ENCODE measurements around the gene EIF4A2. TPM values are rescaled to one million over a fixed set of nuclear protein-coding genes. Genes with fewer than 3 reads are reported as not detected.

EIF4A2 gene
- total RNA-seq, 2 donors from 2014 or later: 302 to 323 TPM

DNA sequence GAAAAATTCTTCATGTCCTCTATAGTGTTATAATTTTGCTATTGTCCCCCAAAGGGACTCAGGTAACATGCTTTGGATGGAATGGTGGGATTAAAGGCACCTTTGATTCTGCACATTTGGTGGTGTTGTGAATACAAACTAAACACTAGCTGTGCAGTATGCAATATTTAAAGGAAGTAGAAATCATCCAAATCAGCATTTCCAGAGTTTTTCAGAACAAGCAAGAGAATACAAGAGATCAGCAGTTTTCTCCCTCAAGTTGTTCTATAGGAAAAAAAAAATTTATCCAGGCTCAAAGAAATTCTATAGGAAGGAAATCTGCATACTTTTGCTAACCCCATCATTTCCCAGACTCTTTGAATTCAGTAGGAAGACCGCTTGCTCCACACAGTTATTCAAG is 48.9 kb downstream of the EIF4A2 start:
- peaks cover 6 to 12% of the 10 kb centered on the region in 2 donors for H3K27me3 ChIP-seq
- peaks cover 0 to 5% of the 10 kb centered on the region in 2 donors for H3K4me1 ChIP-seq
- no peak overlapping the region for H3K4me3 ChIP-seq
- TF ChIP-seq, protein P1, sequence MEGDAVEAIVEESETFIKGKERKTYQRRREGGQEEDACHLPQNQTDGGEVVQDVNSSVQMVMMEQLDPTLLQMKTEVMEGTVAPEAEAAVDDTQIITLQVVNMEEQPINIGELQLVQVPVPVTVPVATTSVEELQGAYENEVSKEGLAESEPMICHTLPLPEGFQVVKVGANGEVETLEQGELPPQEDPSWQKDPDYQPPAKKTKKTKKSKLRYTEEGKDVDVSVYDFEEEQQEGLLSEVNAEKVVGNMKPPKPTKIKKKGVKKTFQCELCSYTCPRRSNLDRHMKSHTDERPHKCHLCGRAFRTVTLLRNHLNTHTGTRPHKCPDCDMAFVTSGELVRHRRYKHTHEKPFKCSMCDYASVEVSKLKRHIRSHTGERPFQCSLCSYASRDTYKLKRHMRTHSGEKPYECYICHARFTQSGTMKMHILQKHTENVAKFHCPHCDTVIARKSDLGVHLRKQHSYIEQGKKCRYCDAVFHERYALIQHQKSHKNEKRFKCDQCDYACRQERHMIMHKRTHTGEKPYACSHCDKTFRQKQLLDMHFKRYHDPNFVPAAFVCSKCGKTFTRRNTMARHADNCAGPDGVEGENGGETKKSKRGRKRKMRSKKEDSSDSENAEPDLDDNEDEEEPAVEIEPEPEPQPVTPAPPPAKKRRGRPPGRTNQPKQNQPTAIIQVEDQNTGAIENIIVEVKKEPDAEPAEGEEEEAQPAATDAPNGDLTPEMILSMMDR (IDR thresholded peaks at IDR 0.05): no peak
- no peak overlapping the region for H3K27ac ChIP-seq
- DNase-seq (ENCODE audit: low spot score): no peak
- no peaks in the 10 kb centered on the region for H3K9me3 ChIP-seq
- H3K36me3 ChIP-seq: no peaks in the 10 kb centered on the region

MicroRNA genes within 50 kb of the gene (microRNA counts, 767-probe panel; counts per million panel counts)
- 0 to 1,658 counts per million in 2 donors for microRNA hsa-miR-1248

Small RNA genes within 50 kb of the gene (microRNA-seq; reads per million reads assigned to microRNA genes)
- gene MIR1248 (ENCODE audit: borderline number of aligned reads in 2 of 2, borderline replicate concordance in 1 of 2): 1.4 to 7.8 reads per million in 2 donors

Other genes with a start within 250 kb of the EIF4A2 start
- gene CRYGS, start 239.2 kb upstream of the EIF4A2 start, total RNA-seq: under 1 TPM in 1 of 2 donors, not detected in 1; 0.67 TPM
- 10 to 100 TPM in 1 of 2 donors, 1 to 10 TPM in 1; 8.6 to 10.3 TPM for gene TBCCD1, start 216.2 kb upstream of the EIF4A2 start, total RNA-seq
- 10 to 100 TPM; 39.1 to 39.3 TPM for gene DNAJB11, start 212.9 kb upstream of the EIF4A2 start, total RNA-seq
- gene AHSG, start 170.5 kb upstream of the EIF4A2 start, total RNA-seq: not detected
- not detected for gene FETUB, start 143.2 kb upstream of the EIF4A2 start, total RNA-seq
- not detected for gene HRG, start 117.6 kb upstream of the EIF4A2 start, total RNA-seq
- under 1 TPM in 1 of 2 donors, not detected in 1; 0.59 TPM for gene KNG1, start 66.2 kb upstream of the EIF4A2 start, total RNA-seq
- 1 to 10 TPM; 7.2 to 8.9 TPM for gene RFC4, start 22.9 kb downstream of the EIF4A2 start, total RNA-seq
- 10 to 100 TPM in 1 of 2 donors, 1 to 10 TPM in 1; 2.4 to 19.1 TPM for gene ADIPOQ, start 59.1 kb downstream of the EIF4A2 start, total RNA-seq
- gene ST6GAL1, start 146.9 kb downstream of the EIF4A2 start, total RNA-seq: 10 to 100 TPM; 55.1 to 94.3 TPM